Liver (tissue), 9 donors: ENCODE measurements around the gene PSD4. TPM values are rescaled to one million over a fixed set of nuclear protein-coding genes. Genes with fewer than 3 reads are reported as not detected.

Experiments used
- DNase-seq: peaks from one replicate; pipeline ENCODE4 v3.0.0-alpha.2; 2017; ENCODE audit warnings: low spot score
- H3K27ac ChIP-seq, 2 donors: one replicate each; pipeline ENCODE4 v1.7.0; 2013; ENCODE audit warnings: inconsistent platforms in 2 of 2, low read length in 2 of 2, control low read depth in 1 of 2, low read depth in 1 of 2, mild to moderate bottlenecking in 1 of 2
- H3K27me3 ChIP-seq, 4 donors: one replicate each; pipeline versions ENCODE4 v1.6.1 to v1.7.0; 2013; ENCODE audit warnings: low read length in 3 of 4, inconsistent platforms in 1 of 4, mild to moderate bottlenecking in 1 of 4, moderate library complexity in 1 of 4; ENCODE audit not compliant: control insufficient read depth in 4 of 4, insufficient read depth in 4 of 4
- H3K36me3 ChIP-seq, 4 donors: one replicate each; pipeline versions ENCODE4 v1.6.1 to v1.7.0; 2013; ENCODE audit warnings: low read length in 3 of 4, mild to moderate bottlenecking in 3 of 4, low read depth in 1 of 4, moderate library complexity in 1 of 4; ENCODE audit not compliant: control insufficient read depth in 4 of 4, insufficient read depth in 3 of 4
- H3K4me1 ChIP-seq, 4 donors: one replicate each; pipeline versions ENCODE4 v1.6.1 to v1.7.0; 2013; ENCODE audit warnings: low read length in 3 of 4, mild to moderate bottlenecking in 3 of 4, moderate library complexity in 1 of 4; ENCODE audit not compliant: control insufficient read depth in 4 of 4, insufficient read depth in 4 of 4
- H3K4me3 ChIP-seq, 3 donors: one replicate each; pipeline versions ENCODE4 v1.6.1 to v1.7.0; 2013; ENCODE audit warnings: low read length in 3 of 3, control low read depth in 1 of 3, low read depth in 1 of 3, mild to moderate bottlenecking in 1 of 3
- H3K9ac ChIP-seq, 2 donors: one replicate each; pipeline ENCODE4 v1.7.0; 2013; ENCODE audit warnings: low read length in 2 of 2, mild to moderate bottlenecking in 2 of 2, moderate library complexity in 2 of 2, control low read depth in 1 of 2, low read depth in 1 of 2
- H3K9me3 ChIP-seq, 4 donors: one replicate each; pipeline versions ENCODE4 v1.6.1 to v1.7.0; 2013; ENCODE audit warnings: low read length in 3 of 4; ENCODE audit not compliant: control insufficient read depth in 4 of 4
- CTCF ChIP-seq: fragments of 150-350 bp; IDR thresholded peaks from 2 replicates; pipeline ENCODE4 v1.5.1; 2017; ENCODE audit warnings: improper control_type of control experiment, low read depth, low read length; ENCODE audit not compliant: missing input control
- EGR1 ChIP-seq, 2 donors: IDR thresholded peaks; 2 replicates each; pipeline ENCODE4 v1.6.1; 2016 to 2018; ENCODE audit warnings: antibody characterized with exemption in 2 of 2, low read depth in 2 of 2
- FOXA1 ChIP-seq: IDR thresholded peaks from 2 replicates; pipeline ENCODE4 v1.6.1; 2016; ENCODE audit warnings: antibody characterized with exemption
- FOXA2 ChIP-seq: IDR thresholded peaks from 2 replicates; pipeline ENCODE4 v1.6.1; 2016; ENCODE audit warnings: antibody characterized with exemption
- HNF4A ChIP-seq, 2 donors: conservative IDR thresholded peaks; 2 replicates each; pipeline ENCODE4 v1.6.1; 2016; ENCODE audit warnings: antibody characterized with exemption in 2 of 2, mild to moderate bottlenecking in 2 of 2
- HNF4G ChIP-seq: IDR thresholded peaks from 2 replicates; pipeline ENCODE4 v1.6.1; 2016; ENCODE audit warnings: antibody characterized with exemption
- JUND ChIP-seq, 2 donors: IDR thresholded peaks; 2 replicates each; pipeline ENCODE4 v1.6.1; 2016; ENCODE audit warnings: antibody characterized with exemption in 2 of 2
- MAX ChIP-seq: IDR thresholded peaks from 2 replicates; pipeline ENCODE4 v1.6.1; 2016; ENCODE audit warnings: antibody characterized with exemption
- NR2F2 ChIP-seq: IDR thresholded peaks from 2 replicates; pipeline ENCODE4 v1.6.1; 2016; ENCODE audit warnings: antibody characterized with exemption
- RAD21 ChIP-seq, 2 donors: IDR thresholded peaks; 2 replicates each; pipeline ENCODE4 v1.6.1; 2016; ENCODE audit warnings: antibody characterized with exemption in 2 of 2, mild to moderate bottlenecking in 2 of 2
- REST ChIP-seq: IDR thresholded peaks from 2 replicates; pipeline ENCODE4 v1.6.1; 2016; ENCODE audit warnings: antibody characterized with exemption, mild to moderate bottlenecking
- RXRA ChIP-seq, 2 donors: IDR thresholded peaks; 2 replicates each; pipeline ENCODE4 v1.6.1; 2017 to 2018; ENCODE audit warnings: antibody characterized with exemption in 2 of 2, mild to moderate bottlenecking in 1 of 2
- SP1 ChIP-seq: IDR thresholded peaks from 2 replicates; pipeline ENCODE4 v1.6.1; 2018; ENCODE audit warnings: antibody characterized with exemption, mild to moderate bottlenecking
- TAF1 ChIP-seq: conservative IDR thresholded peaks from 2 replicates; pipeline ENCODE4 v1.6.1; 2016; ENCODE audit warnings: antibody characterized with exemption, mild to moderate bottlenecking
- YY1 ChIP-seq: IDR thresholded peaks from 2 replicates; pipeline ENCODE4 v1.6.1; 2016; ENCODE audit warnings: antibody characterized with exemption, mild to moderate bottlenecking
- WGBS: extraction: QIAGEN DNeasy Blood & Tissue Kit; methylation state at CpG from one replicate; pipeline ENCODE4 v1.1.7; 2013; 5-methylcytosine and 5-hydroxymethylcytosine counted together
- polyA plus RNA-seq, 2 donors: library from polyadenylated mRNA; stranded (reverse) in 1 of 2; unstranded in 1 of 2; fragments of 200-250 nt in 1 of 2; fragments of >200 nt in 1 of 2; fragmentation: Nextera tagmentation in 1 of 2; extraction: Ambion mirVana in 1 of 2; gene quantifications; one replicate each; pipeline versions ENCODE4 v1.2.1 to v1.2.3, GENCODE V29; 2013 to 2015
- total RNA-seq, 2 donors: library from RNA; depleted of rRNA; stranded (reverse); fragments of >200 nt; gene quantifications; one replicate each; pipeline ENCODE4 v1.2.3, GENCODE V29; 2014
- TF ChIP-seq, protein P1 (sequence below): IDR thresholded peaks from 2 replicates; pipeline ENCODE4 v1.6.1; 2016; ENCODE audit warnings: antibody characterized with exemption
- TF ChIP-seq, protein P2 (sequence below): IDR thresholded peaks from 2 replicates; pipeline ENCODE4 v1.6.1; 2016; ENCODE audit warnings: antibody characterized with exemption
- donor health status: healthy.
- donor health status: healthy.
- donor health status: healthy.
- donor health status: healthy.
- donor health status: healthy.

The PSD4 gene
- total and polyA plus RNA-seq, 4 donors: 16.4 to 83.2 (median 34.4) TPM

DNA sequence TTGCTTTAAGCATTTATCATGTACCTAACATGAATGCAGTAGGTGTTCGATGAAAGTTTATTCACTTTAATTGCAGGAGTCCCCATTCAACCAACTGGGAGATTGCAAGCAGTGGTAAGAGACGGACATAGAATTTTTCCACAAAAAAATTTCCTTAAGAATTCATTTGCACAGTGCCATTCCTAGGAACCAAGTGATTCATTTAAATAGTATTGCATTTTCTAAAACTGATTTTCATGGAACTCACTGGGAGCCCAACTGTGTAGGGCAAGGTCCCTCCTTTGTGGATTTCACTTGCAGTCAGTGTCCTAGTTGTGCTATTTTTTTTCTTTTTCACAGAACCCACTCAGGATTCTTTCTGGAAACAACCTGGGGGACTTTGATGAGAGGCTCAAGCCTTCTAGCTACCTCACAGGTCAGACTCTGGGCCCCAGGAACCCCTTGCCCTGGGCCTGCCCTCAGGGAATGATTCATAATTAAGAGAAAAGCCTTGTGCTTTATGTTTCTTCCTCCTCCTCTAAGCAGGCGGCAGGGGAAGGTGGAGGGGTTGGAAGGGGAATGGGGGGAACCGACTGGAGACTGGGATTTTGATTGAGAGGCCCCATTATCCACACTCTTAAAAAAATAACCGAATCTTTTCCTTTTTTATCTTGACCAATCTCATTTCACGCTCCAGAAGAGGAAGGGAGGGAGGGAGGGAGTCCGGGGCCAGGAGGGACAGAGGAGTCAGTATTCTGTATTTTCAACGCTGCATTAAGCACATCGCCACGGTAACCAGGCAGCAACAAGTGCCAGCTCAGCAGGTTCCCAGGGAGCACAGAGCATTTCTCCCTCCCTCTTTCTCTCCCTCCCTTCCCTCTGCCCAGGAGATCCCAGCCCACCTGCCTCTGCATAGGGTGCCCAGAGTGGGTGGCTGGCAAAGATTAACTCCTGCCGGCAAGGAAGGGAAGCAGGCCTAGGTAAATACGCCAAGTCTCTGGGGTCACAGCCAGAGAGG, 51.8 kb downstream of the PSD4 start:
- Histone ChIP-seq H3K9ac (no peak overlapping the region), H3K9me3 (no peaks in the 10 kb centered on the region), H3K27ac (no peak overlapping the region), H3K4me1 (no peaks in the 10 kb centered on the region), H3K4me3 (no peak overlapping the region), H3K36me3 (no peaks in the 10 kb centered on the region), H3K27me3 (no peaks in the 10 kb centered on the region)
- WGBS: 71% methylated on average over 12 of the region's 12 CpGs
- TF ChIP-seq HNF4G: no peak
- TF ChIP-seq CTCF: no peak
- TF ChIP-seq NR2F2: no peak
- no peak for TF ChIP-seq TAF1
- no peak for TF ChIP-seq YY1
- TF ChIP-seq EGR1 (IDR thresholded peaks at IDR 0.05; ENCODE audit: low read depth in 2 of 2): no peak
- TF ChIP-seq RXRA (IDR thresholded peaks at IDR 0.05): no peak
- TF ChIP-seq SP1: no peak
- no peak for TF ChIP-seq HNF4A (conservative IDR thresholded peaks at IDR 0.05)
- TF ChIP-seq FOXA1: no peak
- TF ChIP-seq REST: no peak
- TF ChIP-seq, protein P1, sequence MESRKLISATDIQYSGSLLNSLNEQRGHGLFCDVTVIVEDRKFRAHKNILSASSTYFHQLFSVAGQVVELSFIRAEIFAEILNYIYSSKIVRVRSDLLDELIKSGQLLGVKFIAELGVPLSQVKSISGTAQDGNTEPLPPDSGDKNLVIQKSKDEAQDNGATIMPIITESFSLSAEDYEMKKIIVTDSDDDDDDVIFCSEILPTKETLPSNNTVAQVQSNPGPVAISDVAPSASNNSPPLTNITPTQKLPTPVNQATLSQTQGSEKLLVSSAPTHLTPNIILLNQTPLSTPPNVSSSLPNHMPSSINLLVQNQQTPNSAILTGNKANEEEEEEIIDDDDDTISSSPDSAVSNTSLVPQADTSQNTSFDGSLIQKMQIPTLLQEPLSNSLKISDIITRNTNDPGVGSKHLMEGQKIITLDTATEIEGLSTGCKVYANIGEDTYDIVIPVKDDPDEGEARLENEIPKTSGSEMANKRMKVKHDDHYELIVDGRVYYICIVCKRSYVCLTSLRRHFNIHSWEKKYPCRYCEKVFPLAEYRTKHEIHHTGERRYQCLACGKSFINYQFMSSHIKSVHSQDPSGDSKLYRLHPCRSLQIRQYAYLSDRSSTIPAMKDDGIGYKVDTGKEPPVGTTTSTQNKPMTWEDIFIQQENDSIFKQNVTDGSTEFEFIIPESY: no peak
- TF ChIP-seq FOXA2: no peak
- no peak for TF ChIP-seq RAD21 (IDR thresholded peaks at IDR 0.05)
- TF ChIP-seq, protein P2, sequence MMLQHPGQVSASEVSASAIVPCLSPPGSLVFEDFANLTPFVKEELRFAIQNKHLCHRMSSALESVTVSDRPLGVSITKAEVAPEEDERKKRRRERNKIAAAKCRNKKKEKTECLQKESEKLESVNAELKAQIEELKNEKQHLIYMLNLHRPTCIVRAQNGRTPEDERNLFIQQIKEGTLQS: no peak
- TF ChIP-seq JUND (IDR thresholded peaks at IDR 0.05): no peak
- TF ChIP-seq MAX: no peak
- no peak for DNase-seq
